Measurements from ENCODE around the gene CMSS1. TPM values are rescaled to one million over a fixed set of nuclear protein-coding genes. Genes with fewer than 3 reads are reported as not detected.

CMSS1 gene
- total and polyA plus RNA-seq, 3 donors from 2014 or later, result 24.6 to 47.9 (median 24.9) TPM

DNA sequence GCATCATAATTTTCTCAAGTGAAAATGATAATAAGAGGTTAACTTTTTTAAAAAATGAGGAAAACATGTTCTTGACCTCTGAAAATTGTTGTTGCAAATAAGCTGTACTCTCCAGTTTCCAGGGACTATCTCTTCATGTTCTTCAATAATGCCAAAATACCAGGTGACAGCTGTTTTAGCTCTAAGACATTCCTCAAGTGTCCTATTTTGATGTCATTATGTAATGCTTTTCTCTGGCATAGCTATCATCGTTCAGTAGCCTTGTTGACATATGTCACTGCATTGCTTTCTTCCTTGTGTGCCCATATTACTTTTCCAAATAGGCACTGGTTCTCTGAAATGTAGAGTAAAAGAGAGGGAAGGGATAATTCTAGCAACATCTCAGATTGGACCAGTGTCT is 302.4 kb downstream of the CMSS1 start:
- peaks cover 4% of the 10 kb centered on the region for H3K4me1 ChIP-seq
- TF ChIP-seq POLR2A (IDR thresholded peaks at IDR 0.05), result no peak
- TF ChIP-seq, protein P1, sequence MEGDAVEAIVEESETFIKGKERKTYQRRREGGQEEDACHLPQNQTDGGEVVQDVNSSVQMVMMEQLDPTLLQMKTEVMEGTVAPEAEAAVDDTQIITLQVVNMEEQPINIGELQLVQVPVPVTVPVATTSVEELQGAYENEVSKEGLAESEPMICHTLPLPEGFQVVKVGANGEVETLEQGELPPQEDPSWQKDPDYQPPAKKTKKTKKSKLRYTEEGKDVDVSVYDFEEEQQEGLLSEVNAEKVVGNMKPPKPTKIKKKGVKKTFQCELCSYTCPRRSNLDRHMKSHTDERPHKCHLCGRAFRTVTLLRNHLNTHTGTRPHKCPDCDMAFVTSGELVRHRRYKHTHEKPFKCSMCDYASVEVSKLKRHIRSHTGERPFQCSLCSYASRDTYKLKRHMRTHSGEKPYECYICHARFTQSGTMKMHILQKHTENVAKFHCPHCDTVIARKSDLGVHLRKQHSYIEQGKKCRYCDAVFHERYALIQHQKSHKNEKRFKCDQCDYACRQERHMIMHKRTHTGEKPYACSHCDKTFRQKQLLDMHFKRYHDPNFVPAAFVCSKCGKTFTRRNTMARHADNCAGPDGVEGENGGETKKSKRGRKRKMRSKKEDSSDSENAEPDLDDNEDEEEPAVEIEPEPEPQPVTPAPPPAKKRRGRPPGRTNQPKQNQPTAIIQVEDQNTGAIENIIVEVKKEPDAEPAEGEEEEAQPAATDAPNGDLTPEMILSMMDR (IDR thresholded peaks at IDR 0.05), result no peak
- no peaks in the 10 kb centered on the region for H3K27me3 ChIP-seq
- DNase-seq, result no peak
- H3K4me3 ChIP-seq, result no peak overlapping the region
- H3K9me3 ChIP-seq, result no peaks in the 10 kb centered on the region
- H3K27ac ChIP-seq, result no peak overlapping the region
- 27 to 60% methylated on average over 1 of the region's 1 CpG for WGBS, 2 donors
- H3K36me3 ChIP-seq (ENCODE audit: low read depth, missing control alignments), result no peaks in the 10 kb centered on the region
- intact Hi-C loops (cut with DNase I; ENCODE audit: low total_unique reads), result no loop called here

DNA sequence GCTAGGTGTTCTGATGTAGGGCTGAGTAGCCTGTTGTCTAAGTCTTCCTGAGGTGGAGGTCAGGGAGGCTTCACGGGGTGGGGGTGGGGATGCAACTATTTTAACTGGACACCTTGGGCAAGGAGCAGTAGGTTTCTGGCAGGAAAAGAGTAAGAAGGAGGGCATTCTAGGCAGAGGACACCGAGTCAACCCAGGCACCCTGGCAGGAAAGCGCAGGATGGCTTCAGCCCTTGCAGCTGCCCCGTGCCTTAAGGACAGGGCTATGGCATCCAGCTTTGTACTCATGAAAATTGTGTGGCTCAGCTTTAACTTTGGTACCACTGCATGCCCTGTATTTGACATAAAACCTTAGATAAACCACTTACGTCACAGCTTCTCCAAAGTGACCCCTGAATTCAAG is 303.0 kb downstream of the CMSS1 start:
- H3K9me3 ChIP-seq, result no peaks in the 10 kb centered on the region
- TF ChIP-seq, protein P1 (IDR thresholded peaks at IDR 0.05), result no peak
- TF ChIP-seq POLR2A (IDR thresholded peaks at IDR 0.05), result no peak
- H3K27me3 ChIP-seq, result no peaks in the 10 kb centered on the region
- no peaks in the 10 kb centered on the region for H3K36me3 ChIP-seq (ENCODE audit: low read depth, missing control alignments)
- H3K27ac ChIP-seq, result no peak overlapping the region
- 93 to 98% methylated on average over 5 of the region's 5 CpGs for WGBS, 2 donors
- intact Hi-C loops (cut with DNase I; ENCODE audit: low total_unique reads), result no loop called here
- DNase-seq, result no peak
- no peak overlapping the region for H3K4me3 ChIP-seq
- peaks cover 7% of the 10 kb centered on the region for H3K4me1 ChIP-seq

DNA sequence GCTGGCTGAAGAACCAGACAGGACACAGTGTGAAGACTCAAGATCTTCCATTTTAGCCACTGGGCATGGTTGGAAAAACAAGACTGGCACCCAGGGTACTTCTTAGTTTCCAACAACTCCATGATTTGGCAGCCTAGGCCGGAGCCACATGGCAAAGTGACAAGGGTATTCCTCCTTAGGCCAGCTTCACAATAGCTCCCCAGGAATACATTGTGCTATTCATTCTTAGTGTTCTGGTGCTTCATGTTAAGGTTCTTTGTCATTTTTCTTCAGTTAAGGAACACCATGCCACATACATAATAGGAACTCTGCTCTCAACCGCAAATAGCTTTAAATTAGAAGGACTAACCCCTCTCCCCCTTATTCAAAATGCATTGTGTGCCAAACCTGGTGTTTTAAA is 304.7 kb downstream of the CMSS1 start:
- TF ChIP-seq, protein P1 (IDR thresholded peaks at IDR 0.05), result no peak
- TF ChIP-seq POLR2A (IDR thresholded peaks at IDR 0.05), result no peak
- Histone ChIP-seq H3K27me3 (no peaks in the 10 kb centered on the region), H3K27ac (no peak overlapping the region), H3K4me3 (no peak overlapping the region), H3K9me3 (no peaks in the 10 kb centered on the region), H3K4me1 (peaks cover 9% of the 10 kb centered on the region), H3K36me3 (ENCODE audit: low read depth, missing control alignments) (no peaks in the 10 kb centered on the region)
- 82 to 84% methylated on average over 2 of the region's 2 CpGs for WGBS, 2 donors
- intact Hi-C loops (cut with DNase I; ENCODE audit: low total_unique reads), result no loop called here
- no peak for DNase-seq

DNA sequence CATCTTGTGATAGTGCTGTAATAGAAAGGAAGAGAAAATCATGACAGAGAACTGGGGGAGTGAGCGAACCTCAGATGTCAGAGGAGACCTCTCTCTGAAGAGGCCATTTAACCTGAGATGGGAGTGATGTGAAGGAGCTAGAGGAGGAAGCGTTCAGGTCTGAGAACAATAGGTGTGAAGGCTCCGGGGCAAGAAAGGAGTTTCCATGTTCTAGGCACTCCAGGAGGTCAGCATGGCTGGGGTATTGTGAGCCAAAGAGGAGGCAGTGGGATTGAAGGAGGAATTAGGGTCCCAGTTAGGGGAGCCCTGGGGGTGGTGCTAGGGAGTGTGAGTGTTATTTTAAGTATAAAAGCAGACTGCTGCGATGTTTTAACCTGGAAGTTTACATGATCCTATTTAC is 305.4 kb downstream of the CMSS1 start:
- intact Hi-C loops (cut with DNase I; ENCODE audit: low total_unique reads), result no loop called here
- Histone ChIP-seq H3K27ac (no peak overlapping the region), H3K4me3 (no peak overlapping the region), H3K9me3 (no peaks in the 10 kb centered on the region), H3K27me3 (no peaks in the 10 kb centered on the region), H3K36me3 (ENCODE audit: low read depth, missing control alignments) (no peaks in the 10 kb centered on the region), H3K4me1 (peaks cover 13% of the 10 kb centered on the region)
- WGBS, 2 donors, result 76 to 86% methylated on average over 4 of the region's 4 CpGs
- no peak for DNase-seq
- no peak for TF ChIP-seq POLR2A (IDR thresholded peaks at IDR 0.05)
- TF ChIP-seq, protein P1 (IDR thresholded peaks at IDR 0.05), result no peak

DNA sequence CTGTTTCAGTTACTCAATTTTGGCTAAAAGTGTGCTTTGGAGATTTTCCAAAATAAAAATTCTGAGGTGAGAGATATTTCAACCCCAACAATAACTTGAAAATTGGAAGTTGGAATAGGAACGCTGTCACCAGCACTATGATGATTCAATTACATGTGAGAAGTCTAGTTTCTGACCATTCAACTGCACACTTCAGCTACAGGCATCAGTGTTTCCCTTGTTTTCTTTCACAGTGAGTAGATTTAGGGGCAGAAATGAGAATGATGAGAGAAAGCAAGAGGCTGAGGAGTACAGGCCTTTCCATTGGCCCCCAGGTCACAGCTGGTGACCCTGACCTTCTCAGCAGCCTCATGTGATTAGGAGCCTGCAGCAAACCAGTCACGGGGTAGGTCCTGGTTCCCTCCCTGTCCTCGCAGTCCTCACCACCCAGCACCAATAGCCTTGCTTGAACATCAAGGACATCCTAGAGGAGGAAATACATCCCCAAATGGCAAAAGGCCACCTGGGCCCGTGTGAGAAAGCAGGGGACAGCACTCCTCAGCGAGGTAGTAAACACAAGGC is 306.6 kb downstream of the CMSS1 start:
- peaks cover 16% of the 10 kb centered on the region for H3K4me1 ChIP-seq
- 34 to 66% methylated on average over 1 to 5 of the region's 5 CpGs for WGBS, 2 donors
- intact Hi-C loops (cut with DNase I; ENCODE audit: low total_unique reads), result no loop called here
- DNase-seq, result peak; percentile 55
- no peaks in the 10 kb centered on the region for H3K9me3 ChIP-seq
- H3K4me3 ChIP-seq, result no peak overlapping the region
- no peaks in the 10 kb centered on the region for H3K27me3 ChIP-seq
- TF ChIP-seq, protein P1 (IDR thresholded peaks at IDR 0.05), result no peak
- no peak for TF ChIP-seq POLR2A (IDR thresholded peaks at IDR 0.05)
- H3K36me3 ChIP-seq (ENCODE audit: low read depth, missing control alignments), result no peaks in the 10 kb centered on the region
- peak overlapping the region; percentile 33 to 37 for H3K27ac ChIP-seq
